OCI-LY3 (cell line): ENCODE results near the gene TRPM7.
"Not testable (repeated sequence)": the region's sequence is repeated elsewhere in the genome, so short reads cannot be mapped to it uniquely, and the experiment has no call there.

Experiments
- H2AFZ ChIP-seq: fragments of 200-600, 300-600 bp; shearing (Covaris generic); 2 replicates; pipeline ENCODE4 v1.6.0; 2014; ENCODE audit warnings: antibody characterized with exemption, low read depth, low read length
- H3K27ac ChIP-seq: fragments of 200-600, 300-600 bp; sonication (generic); 2 replicates; pipeline ENCODE4 v1.5.1; 2014; ENCODE audit warnings: mild to moderate bottlenecking, low read length, moderate library complexity, mixed read lengths
- H3K27me3 ChIP-seq: fragments of 200-600, 300-600 bp; sonication (generic); 2 replicates; pipeline ENCODE4 v1.6.1; 2014; ENCODE audit warnings: low read depth, low read length, mixed read lengths
- H3K36me3 ChIP-seq: fragments of 200-600, 300-600 bp; sonication (generic); replicated peaks from 2 replicates; pipeline ENCODE3; 2014; ENCODE audit warnings: low read depth, low read length, mixed read lengths
- H3K4me1 ChIP-seq: fragments of 300-600, 200-600 bp; sonication (generic); 2 replicates; pipeline ENCODE4 v1.6.1; 2014; ENCODE audit warnings: low read length, mixed read lengths
- H3K4me2 ChIP-seq: fragments of 200-600, 300-600 bp; sonication (generic); 2 replicates; pipeline ENCODE4 v1.6.1; 2014; ENCODE audit warnings: low read length, mixed read lengths
- H3K4me3 ChIP-seq: fragments of 300-600, 200-600 bp; sonication (generic); 2 replicates; pipeline ENCODE4 v1.5.1; 2014; ENCODE audit warnings: antibody characterized with exemption, mild to moderate bottlenecking, low read length, moderate library complexity
- H3K79me2 ChIP-seq: fragments of 300-600, 200-600 bp; shearing (Covaris generic); 2 replicates; pipeline ENCODE4 v1.6.1; 2014; ENCODE audit warnings: mild to moderate bottlenecking, low read length, mixed read lengths
- H3K9ac ChIP-seq: fragments of 300-600, 200-600 bp; shearing (Covaris generic); 2 replicates; pipeline ENCODE4 v1.6.0; 2014; ENCODE audit warnings: mild to moderate bottlenecking, low read length, moderate library complexity
- H3K9me3 ChIP-seq: fragments of 200-600, 300-600 bp; shearing (Covaris generic); 2 replicates; pipeline ENCODE4 v1.6.1; 2014; ENCODE audit warnings: low read length, mixed read lengths; ENCODE audit not compliant: insufficient read depth
- H4K20me1 ChIP-seq: fragments of 200-600, 300-600 bp; sonication (generic); 2 replicates; pipeline ENCODE4 v1.6.1; 2016; ENCODE audit warnings: low read length, mixed read lengths; ENCODE audit not compliant: insufficient read depth
- EZH2phosphoT487 ChIP-seq: fragments of 200-600 bp; shearing (Covaris generic); IDR thresholded peaks from 2 replicates; pipeline ENCODE4 v1.6.1; 2018; ENCODE audit warnings: antibody characterized with exemption, mixed run types, low read depth
- TF ChIP-seq, protein P1 (sequence below): fragments of 200-600, 300-600 bp; sonication (generic); IDR thresholded peaks from 2 replicates; pipeline ENCODE4 v1.5.1; 2014; ENCODE audit warnings: antibody characterized with exemption, low read length, low read depth

Gene TRPM7

DNA sequence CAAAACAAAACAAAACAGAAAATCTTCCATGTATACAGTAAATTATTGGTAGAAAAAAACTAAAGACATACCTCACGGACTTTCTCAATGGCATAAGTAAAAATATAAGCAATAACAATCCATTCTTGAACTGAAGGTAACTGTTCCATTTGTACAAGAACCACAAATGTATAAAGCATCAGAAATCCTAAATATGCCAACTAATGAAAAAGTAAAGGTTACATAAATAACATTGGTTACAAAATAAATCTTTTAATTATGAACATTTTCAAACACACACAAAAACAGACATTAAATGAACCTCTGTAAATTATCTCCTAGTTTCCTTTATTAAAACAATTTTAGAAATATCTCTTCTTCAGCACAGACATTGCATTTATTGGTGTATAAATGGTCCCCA lies 79.5 kb downstream of the TRPM7 start:
- peaks cover 50% of the 10 kb centered on the region for H3K36me3 ChIP-seq
- no peak overlapping the region for H2AFZ ChIP-seq

DNA sequence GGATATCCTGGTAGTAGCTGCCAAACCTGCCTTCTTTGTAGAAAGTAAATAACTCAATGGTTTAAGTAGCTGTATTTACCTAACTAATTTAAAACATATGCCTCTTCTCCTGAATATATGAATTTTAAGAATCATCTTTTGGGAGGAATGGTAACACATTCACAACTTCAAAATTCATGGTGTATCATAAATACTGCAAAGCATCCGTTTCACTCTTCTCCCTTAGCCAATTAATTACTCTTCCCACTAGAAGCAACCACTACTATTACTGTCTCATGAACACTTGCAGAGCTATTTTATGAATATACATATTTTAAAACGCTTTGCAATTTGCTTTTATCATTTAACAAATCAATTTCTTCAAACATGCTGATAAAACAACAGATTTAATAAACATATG lies 81.1 kb downstream of the TRPM7 start:
- Histone ChIP-seq H3K9ac (no peak overlapping the region), H3K4me2 (no peak overlapping the region), H3K27me3 (no peaks in the 10 kb centered on the region), H3K4me3 (no peak overlapping the region), H3K36me3 (peaks cover 36% of the 10 kb centered on the region), H3K27ac (no peak overlapping the region), H3K79me2 (no peaks in the 10 kb centered on the region), H4K20me1 (no peaks in the 10 kb centered on the region), H3K9me3 (no peaks in the 10 kb centered on the region), H2AFZ (no peak overlapping the region), H3K4me1 (no peaks in the 10 kb centered on the region)
- TF ChIP-seq, protein P1, sequence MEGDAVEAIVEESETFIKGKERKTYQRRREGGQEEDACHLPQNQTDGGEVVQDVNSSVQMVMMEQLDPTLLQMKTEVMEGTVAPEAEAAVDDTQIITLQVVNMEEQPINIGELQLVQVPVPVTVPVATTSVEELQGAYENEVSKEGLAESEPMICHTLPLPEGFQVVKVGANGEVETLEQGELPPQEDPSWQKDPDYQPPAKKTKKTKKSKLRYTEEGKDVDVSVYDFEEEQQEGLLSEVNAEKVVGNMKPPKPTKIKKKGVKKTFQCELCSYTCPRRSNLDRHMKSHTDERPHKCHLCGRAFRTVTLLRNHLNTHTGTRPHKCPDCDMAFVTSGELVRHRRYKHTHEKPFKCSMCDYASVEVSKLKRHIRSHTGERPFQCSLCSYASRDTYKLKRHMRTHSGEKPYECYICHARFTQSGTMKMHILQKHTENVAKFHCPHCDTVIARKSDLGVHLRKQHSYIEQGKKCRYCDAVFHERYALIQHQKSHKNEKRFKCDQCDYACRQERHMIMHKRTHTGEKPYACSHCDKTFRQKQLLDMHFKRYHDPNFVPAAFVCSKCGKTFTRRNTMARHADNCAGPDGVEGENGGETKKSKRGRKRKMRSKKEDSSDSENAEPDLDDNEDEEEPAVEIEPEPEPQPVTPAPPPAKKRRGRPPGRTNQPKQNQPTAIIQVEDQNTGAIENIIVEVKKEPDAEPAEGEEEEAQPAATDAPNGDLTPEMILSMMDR = no peak
- no peak for TF ChIP-seq EZH2phosphoT487

More for the DNA sequence above, 79.5 kb downstream of the TRPM7 start:
- Histone ChIP-seq H3K9ac (no peak overlapping the region), H4K20me1 (no peaks in the 10 kb centered on the region), H3K27ac (no peak overlapping the region), H3K4me2 (no peak overlapping the region), H3K79me2 (no peaks in the 10 kb centered on the region), H3K9me3 (no peaks in the 10 kb centered on the region), H3K4me1 (no peaks in the 10 kb centered on the region), H3K27me3 (no peaks in the 10 kb centered on the region), H3K4me3 (no peak overlapping the region)
- TF ChIP-seq EZH2phosphoT487 = no peak
- TF ChIP-seq, protein P1 = no peak

DNA sequence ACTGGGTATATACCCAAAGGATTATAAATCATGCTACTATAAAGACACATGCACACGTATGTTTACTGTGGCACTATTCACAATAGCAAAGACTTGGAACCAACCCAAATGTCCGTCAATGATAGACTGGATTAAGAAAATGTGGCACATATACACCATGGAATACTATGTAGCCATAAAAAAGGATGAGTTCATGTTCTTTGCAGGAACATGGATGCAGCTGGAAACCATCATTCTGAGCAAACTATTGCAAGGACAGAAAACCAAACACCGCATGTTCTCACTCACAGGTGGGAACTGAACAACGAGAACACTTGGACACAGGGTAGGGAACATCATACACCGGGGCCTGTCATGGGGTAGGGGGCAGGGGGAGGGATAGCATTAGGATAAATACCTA lies 84.6 kb downstream of the TRPM7 start:
- not testable (repeated sequence) for H3K9ac ChIP-seq, H4K20me1 ChIP-seq, H3K4me1 ChIP-seq, H3K4me3 ChIP-seq, H2AFZ ChIP-seq, H3K9me3 ChIP-seq, H3K27me3 ChIP-seq, H3K27ac ChIP-seq, H3K79me2 ChIP-seq, H3K4me2 ChIP-seq
- peaks cover 34% of the 10 kb centered on the region for H3K36me3 ChIP-seq

DNA sequence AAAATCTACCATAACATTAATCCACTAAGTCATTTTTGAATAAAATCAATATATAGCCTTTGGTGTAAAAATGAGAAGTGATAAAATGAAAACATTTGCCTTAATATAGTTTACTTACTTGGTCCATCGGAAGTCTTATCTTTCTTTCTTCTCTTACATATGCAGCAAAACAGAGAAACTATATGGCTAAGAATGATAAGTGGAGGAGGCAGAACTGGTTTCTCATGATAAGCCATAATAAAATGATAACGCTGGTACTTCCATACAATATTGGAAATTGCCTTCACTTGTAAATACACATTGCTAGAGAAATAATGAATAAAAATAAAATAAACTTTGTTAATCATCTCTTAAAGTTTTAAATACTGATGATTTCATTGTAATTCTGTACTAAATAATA lies 92.3 kb downstream of the TRPM7 start:
- TF ChIP-seq, protein P1 = no peak
- no peak for TF ChIP-seq EZH2phosphoT487
- no peak overlapping the region for H2AFZ ChIP-seq
- no peaks in the 10 kb centered on the region for H3K9me3 ChIP-seq
- no peak overlapping the region for H3K4me3 ChIP-seq
- H3K36me3 ChIP-seq = peaks cover 40% of the 10 kb centered on the region
- H3K4me1 ChIP-seq = no peaks in the 10 kb centered on the region
- no peaks in the 10 kb centered on the region for H3K27me3 ChIP-seq
- no peaks in the 10 kb centered on the region for H4K20me1 ChIP-seq
- no peak overlapping the region for H3K9ac ChIP-seq
- no peak overlapping the region for H3K4me2 ChIP-seq
- no peaks in the 10 kb centered on the region for H3K79me2 ChIP-seq
- H3K27ac ChIP-seq = no peak overlapping the region

DNA sequence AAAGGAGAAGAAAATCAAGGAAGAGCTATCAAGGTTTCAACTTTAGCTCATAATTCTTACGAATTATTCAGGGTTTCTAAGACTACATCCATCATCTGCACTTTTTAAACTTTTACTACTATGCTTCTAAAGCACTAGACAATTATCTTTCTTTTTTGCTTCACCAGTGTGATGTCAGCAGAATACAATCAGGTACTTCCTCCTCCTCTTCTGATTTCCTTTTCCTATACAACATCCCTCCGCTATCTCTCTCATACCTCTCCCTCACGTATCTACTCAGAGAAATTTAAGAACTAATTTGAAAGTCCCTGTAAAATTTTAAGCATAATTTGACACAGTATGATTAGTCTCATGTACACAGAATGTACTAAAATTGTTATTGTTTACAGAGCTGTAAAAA lies 92.8 kb downstream of the TRPM7 start:
- Histone ChIP-seq H3K27ac (no peak overlapping the region), H2AFZ (no peak overlapping the region), H3K79me2 (no peaks in the 10 kb centered on the region), H3K27me3 (no peaks in the 10 kb centered on the region), H3K4me1 (no peaks in the 10 kb centered on the region), H3K9me3 (no peaks in the 10 kb centered on the region), H4K20me1 (no peaks in the 10 kb centered on the region), H3K36me3 (peaks cover 39% of the 10 kb centered on the region), H3K4me2 (no peak overlapping the region), H3K9ac (no peak overlapping the region), H3K4me3 (no peak overlapping the region)
- TF ChIP-seq EZH2phosphoT487 = no peak
- TF ChIP-seq, protein P1 = no peak
